GM23338 (cell line): ENCODE measurements around the gene MYO16.

Experiments
- CREB1 ChIP-seq: fragments of 250-450 bp; sonication (Bioruptor Pico); IDR thresholded peaks from 2 replicates; pipeline ENCODE4 v1.5.0; 2020; ENCODE audit warnings: low read depth, mild to moderate bottlenecking, moderate library complexity
- REST ChIP-seq: IDR thresholded peaks from one replicate; pipeline ENCODE4 v1.6.1; 2018; ENCODE audit warnings: antibody characterized with exemption; ENCODE audit not compliant: unreplicated experiment

GRCh38 chr13:109204252-109204651 lies 574.8 kb downstream of the MYO16 start:
- TF ChIP-seq REST (no peak), CREB1 (CRISPR knock-in tag) (no peak)
